Ectodermal cell (in vitro differentiated cells): ENCODE data around the gene LPAR2.

Experiments used
- H3K27ac ChIP-seq: 2 replicates; pipeline ENCODE4 v1.7.0; 2013; ENCODE audit warnings: mild to moderate bottlenecking, low read depth, low read length; ENCODE audit not compliant: insufficient read depth, poor library complexity, severe bottlenecking
- H3K27me3 ChIP-seq: 2 replicates; pipeline ENCODE4 v1.7.0; 2013; ENCODE audit warnings: mild to moderate bottlenecking, low read length; ENCODE audit not compliant: insufficient read depth, control insufficient read depth, poor library complexity, severe bottlenecking
- H3K36me3 ChIP-seq: one replicate; pipeline ENCODE4 v1.7.0; 2013; ENCODE audit warnings: low read length; ENCODE audit not compliant: control insufficient read depth, insufficient read depth
- H3K4me1 ChIP-seq: one replicate; pipeline ENCODE4 v1.7.0; 2013; ENCODE audit warnings: low read length; ENCODE audit not compliant: control insufficient read depth, insufficient read depth
- H3K4me3 ChIP-seq: 2 replicates; pipeline ENCODE4 v1.7.0; 2013; ENCODE audit warnings: low read depth, low read length, control low read depth; ENCODE audit not compliant: insufficient read depth
- H3K9me3 ChIP-seq: 2 replicates; pipeline ENCODE4 v1.7.0; 2013; ENCODE audit warnings: mild to moderate bottlenecking, low read length, moderate library complexity; ENCODE audit not compliant: control insufficient read depth
- WGBS, 2 experiments: methylation state at CpG; one replicate each; pipeline ENCODE4 v1.1.7; 2013; ENCODE audit warnings: missing lambda C conversion rate in 2 of 2; 5-methylcytosine and 5-hydroxymethylcytosine counted together

The LPAR2 gene

DNA sequence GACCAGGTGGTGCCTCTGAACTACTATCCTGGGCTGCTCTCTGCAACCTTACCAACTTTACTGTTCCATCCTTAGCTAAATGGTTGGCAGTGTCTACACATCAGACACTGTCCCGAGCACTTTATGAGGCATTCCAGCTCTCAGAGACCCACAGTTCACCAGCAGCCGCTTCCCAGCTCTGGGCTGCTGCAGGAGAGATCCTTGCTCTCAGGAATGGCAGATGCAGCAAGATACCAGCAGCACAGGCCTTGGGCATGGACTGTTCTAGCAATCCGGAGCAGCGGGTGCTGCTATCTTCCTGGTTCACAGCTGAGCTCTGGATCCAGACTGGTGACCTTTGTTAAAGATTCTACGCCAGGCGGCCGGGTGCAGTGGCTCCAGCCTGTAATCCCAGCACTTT, 3.3 kb upstream of the LPAR2 start:
- Histone ChIP-seq H3K27ac (no peak overlapping the region), H3K27me3 (no peaks in the 10 kb centered on the region), H3K36me3 (no peaks in the 10 kb centered on the region), H3K4me3 (no peak overlapping the region), H3K4me1 (peaks cover 9% of the 10 kb centered on the region), H3K9me3 (no peaks in the 10 kb centered on the region)
- WGBS, 2 experiments, result 92 to 95% methylated on average over 7 of the region's 7 CpGs

DNA sequence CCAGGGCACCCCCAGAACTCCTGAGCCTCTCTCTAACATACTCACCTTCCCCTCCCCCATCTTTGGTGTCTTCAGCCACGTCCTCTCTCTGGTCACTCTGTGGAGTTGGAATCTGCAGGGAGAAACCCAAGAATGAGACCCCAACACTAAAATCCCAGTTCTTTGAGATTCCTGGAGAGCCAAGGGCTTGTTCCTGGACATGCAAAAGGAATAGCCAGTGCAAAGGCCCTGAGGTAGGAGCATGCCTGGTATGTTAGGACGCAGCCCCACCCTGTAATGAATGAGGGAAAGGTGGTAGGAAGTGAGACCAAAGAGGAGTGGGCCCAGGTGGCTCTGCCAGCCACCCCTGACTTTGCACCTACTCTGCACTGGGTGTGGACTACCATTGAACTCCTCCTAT, 2.4 kb upstream of the LPAR2 start:
- H3K27ac ChIP-seq, result no peak overlapping the region
- H3K27me3 ChIP-seq, result no peaks in the 10 kb centered on the region
- 92 to 96% methylated on average over 2 of the region's 2 CpGs for WGBS, 2 experiments
- H3K9me3 ChIP-seq, result no peaks in the 10 kb centered on the region
- peaks cover 12% of the 10 kb centered on the region for H3K4me1 ChIP-seq
- H3K36me3 ChIP-seq, result no peaks in the 10 kb centered on the region
- no peak overlapping the region for H3K4me3 ChIP-seq

DNA sequence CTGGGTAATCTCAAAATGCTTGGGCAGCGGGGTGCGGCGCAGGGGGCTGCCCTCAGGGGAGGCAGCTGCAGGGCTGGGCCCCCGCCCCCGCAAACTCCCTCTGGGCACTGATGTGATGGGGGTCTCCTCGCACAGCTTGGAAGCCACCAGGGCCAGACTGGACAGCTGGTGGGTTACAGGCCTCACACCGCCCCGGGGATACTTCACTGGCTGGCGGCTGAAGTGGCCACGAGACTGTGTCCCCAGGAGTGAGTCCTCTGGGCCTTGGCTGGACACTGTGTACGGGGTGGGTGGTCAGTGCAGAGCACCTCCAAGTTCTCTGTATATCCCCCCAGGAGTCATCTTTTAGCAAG, 2.0 kb upstream of the LPAR2 start:
- 96 to 98% methylated on average over 11 of the region's 11 CpGs for WGBS, 2 experiments
- Histone ChIP-seq H3K4me3 (no peak overlapping the region), H3K36me3 (no peaks in the 10 kb centered on the region), H3K27me3 (no peaks in the 10 kb centered on the region), H3K9me3 (no peaks in the 10 kb centered on the region), H3K4me1 (peaks cover 12% of the 10 kb centered on the region), H3K27ac (no peak overlapping the region)

DNA sequence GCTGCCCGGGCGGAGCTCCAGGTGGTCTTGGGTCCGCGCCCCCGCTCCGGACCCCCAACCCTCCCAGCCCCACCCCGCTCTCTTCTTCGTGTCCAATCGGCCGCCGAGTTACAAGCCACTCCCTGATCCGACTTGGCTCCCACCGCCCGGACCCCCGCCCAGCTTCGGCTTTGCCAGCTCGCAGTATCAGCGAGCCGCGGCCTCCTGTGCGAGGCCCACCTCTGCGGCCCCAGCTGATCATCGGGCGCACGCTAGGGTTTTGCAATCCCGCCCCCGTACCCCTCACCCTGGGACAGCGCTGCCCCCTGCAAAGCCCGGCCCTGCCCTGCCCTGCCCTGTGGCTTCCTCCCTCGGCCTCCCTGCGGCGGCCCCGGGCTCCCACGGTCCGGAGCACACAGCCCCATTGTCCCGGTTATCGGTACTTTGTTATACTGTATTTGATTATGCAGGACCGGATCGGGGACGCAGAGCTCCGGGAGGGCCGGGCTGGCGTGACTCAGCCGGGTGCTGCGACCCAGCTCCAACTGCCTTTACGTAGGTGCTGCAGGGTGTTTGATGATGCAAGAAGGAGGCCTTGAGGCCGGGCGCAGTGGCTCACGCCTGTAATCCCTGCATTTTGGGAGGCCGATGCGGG, 598 bp upstream of the LPAR2 start:
- Histone ChIP-seq H3K27me3 (no peaks in the 10 kb centered on the region), H3K4me3 (peak overlapping the region; percentile 73), H3K9me3 (no peaks in the 10 kb centered on the region), H3K27ac (peak overlapping the region; percentile 20), H3K36me3 (peaks cover 11% of the 10 kb centered on the region), H3K4me1 (peaks cover 12% of the 10 kb centered on the region)
- 8% methylated on average over 51 of the region's 51 CpGs for WGBS, 2 experiments

DNA sequence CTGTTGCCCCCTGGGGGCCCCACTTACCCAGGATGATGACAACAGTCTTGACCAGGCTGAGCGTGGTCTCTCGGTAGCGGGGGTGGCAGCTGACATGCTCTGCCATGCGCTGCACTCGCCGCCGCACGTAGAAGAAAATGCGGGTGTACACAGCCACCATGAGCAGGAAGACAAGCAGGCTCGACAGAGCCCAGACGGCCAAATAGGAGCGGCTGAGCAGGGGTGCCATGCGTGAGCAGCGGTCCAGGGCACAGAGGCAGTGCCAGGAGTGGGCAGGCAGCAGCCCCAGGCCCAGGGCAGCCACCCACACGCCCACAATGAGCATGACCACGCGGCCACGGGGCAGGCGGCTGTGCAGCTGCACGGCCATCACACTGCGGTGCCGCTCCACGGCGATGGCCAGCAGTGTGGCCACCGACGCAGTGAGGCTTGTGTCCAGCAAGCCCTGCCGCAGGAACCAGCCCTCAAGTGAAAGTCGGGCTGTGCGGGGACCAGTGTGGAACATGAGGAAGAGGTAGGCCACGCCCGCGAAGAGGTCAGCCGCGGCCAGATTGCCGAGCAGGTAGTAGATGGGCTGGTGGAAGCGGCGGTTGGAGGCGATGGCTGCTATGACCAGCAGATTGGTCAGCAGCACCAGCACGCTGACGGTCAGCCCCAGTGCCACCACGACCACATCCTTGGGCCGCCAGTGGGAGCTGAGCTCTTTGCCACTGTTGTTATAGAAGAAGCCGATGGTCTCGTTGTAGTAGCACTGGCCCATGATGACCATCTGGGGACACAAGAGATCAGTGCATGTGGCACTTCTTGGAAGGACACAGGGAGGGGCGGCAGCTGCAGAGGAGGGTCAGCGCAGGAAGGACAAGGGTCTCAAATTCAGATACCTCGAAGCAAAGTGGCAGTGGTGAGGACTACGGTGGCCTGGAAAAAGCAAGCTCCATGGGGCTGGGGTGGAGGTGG, 1.2 kb downstream of the LPAR2 start:
- peaks cover 12% of the 10 kb centered on the region for H3K4me1 ChIP-seq
- no peaks in the 10 kb centered on the region for H3K27me3 ChIP-seq
- peaks cover 23% of the 10 kb centered on the region for H3K36me3 ChIP-seq
- peak overlapping the region; percentile 73 for H3K4me3 ChIP-seq
- no peak overlapping the region for H3K27ac ChIP-seq
- WGBS, 2 experiments, result 93% methylated on average over 48 of the region's 48 CpGs
- no peaks in the 10 kb centered on the region for H3K9me3 ChIP-seq

DNA sequence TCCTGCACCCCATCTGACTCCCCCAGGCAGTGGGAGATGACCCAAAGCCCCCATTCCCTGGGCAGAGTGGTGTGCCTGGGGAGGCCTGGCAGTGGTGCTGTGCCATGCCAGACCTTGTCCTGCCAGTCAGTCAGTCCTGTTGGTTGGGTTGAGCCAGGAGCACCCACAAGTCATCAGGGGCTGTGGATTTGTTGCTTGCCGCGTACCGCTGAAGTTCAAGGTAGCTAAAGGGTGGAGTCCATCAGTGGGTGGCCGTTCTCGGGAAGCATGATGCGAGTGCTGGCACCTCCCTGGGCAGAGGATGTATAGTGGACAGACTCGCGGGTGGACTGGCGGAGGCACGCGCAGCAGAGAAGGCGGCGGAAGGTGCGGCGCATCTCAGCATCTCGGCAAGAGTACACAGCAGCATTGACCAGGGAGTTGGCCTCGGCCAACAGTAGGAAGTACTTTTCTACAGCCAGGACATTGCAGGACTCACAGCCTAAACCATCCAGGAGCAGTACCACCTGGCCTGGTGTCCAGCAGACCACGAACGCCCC, 3.9 kb downstream of the LPAR2 start:
- Histone ChIP-seq H3K4me3 (no peak overlapping the region), H3K27me3 (no peaks in the 10 kb centered on the region), H3K27ac (no peak overlapping the region), H3K9me3 (no peaks in the 10 kb centered on the region), H3K36me3 (peaks cover 23% of the 10 kb centered on the region), H3K4me1 (peaks cover 12% of the 10 kb centered on the region)
- 94 to 97% methylated on average over 19 of the region's 19 CpGs for WGBS, 2 experiments

DNA sequence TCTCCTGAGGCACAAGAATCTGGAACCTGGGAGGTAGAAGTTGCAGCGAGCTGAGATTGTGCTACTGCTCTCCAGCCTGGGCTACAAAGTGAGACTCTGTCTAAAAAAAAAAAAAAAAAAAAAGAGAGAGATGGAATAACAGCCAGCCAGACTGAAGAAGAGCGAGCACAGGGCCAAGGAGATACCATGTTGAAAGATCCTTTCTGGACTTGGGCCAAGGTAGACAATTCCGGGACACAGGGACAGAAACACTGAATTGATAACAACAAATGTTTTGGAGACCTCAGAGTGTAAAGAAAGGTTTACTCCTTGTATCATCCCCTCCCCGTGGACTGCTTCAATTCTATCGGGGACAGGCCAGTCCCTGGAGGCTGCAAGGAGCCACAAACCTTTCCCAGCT, 4.6 kb downstream of the LPAR2 start:
- WGBS, 2 experiments, result 94 to 97% methylated on average over 5 of the region's 5 CpGs

DNA sequence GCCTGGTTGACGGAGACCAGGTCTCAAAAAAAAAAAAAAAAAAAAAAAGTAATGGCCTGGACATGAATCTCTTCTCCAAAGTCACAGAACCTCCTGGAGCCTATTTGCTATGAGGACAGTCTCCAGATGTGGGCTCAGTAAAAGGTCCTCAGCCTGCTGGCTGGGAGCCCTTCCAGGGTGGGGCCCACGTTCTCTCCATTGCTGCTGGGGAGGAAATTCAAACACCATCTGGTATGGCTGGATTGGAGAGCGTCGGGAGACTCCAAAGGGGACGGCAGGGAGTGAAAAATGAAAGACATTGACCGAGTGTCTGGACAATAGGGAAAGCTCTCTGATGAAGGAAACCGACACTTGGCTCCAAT, 8.2 kb downstream of the LPAR2 start:
- Histone ChIP-seq H3K27me3 (peaks cover 12% of the 10 kb centered on the region), H3K36me3 (peaks cover 23% of the 10 kb centered on the region), H3K4me3 (no peak overlapping the region), H3K9me3 (no peaks in the 10 kb centered on the region), H3K4me1 (no peaks in the 10 kb centered on the region), H3K27ac (no peak overlapping the region)
- 87 to 89% methylated on average over 7 of the region's 7 CpGs for whole genome bisulfite sequencing, 2 experiments

More for the DNA sequence above, 4.6 kb downstream of the LPAR2 start:
- peaks cover 12% of the 10 kb centered on the region for H3K4me1 ChIP-seq
- H3K27ac ChIP-seq, result no peak overlapping the region
- H3K9me3 ChIP-seq, result no peaks in the 10 kb centered on the region
- H3K27me3 ChIP-seq, result no peaks in the 10 kb centered on the region
- no peak overlapping the region for H3K4me3 ChIP-seq
- H3K36me3 ChIP-seq, result peaks cover 23% of the 10 kb centered on the region

DNA sequence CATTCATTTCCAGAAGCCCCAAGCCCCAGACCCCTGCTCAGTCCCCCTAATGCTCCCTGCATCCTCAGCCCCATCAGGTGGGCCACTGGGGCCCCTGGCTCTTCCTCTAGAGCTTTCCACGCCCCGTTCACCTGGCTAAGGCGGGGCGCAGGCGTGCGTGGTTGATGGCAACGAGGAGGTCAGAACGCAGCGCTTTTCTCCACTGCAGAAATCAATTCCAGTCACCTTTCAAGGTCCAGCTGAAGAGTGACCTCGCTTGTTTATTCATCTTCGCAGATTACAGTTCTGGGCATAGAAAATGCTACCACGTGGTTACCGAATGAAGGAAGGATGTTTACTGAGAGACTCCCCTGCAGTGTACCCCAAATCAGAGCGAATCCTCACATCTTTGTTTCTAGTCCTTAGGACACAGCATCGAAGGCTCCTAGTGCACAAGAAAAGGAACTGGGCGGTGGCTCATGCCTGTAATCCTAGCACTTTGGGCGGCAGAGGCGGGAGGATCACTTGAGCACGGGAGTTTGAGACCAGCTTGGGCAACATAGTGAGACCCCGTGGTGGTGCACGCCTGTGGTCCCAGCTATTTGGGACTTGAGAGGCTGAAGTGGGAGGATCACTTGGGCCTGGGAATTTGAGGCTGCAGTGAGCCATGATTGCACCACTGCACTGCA, 8.7 kb downstream of the LPAR2 start:
- H3K27ac ChIP-seq, result no peak overlapping the region
- no peaks in the 10 kb centered on the region for H3K4me1 ChIP-seq
- H3K9me3 ChIP-seq, result no peaks in the 10 kb centered on the region
- H3K36me3 ChIP-seq, result peaks cover 19% of the 10 kb centered on the region
- WGBS, 2 experiments, result 89% methylated on average over 21 of the region's 21 CpGs
- H3K4me3 ChIP-seq, result peak overlapping the region; percentile 54
- peaks cover 12% of the 10 kb centered on the region for H3K27me3 ChIP-seq
